ENCODE results near the gene ARHGAP25.

The ARHGAP25 gene

DNA sequence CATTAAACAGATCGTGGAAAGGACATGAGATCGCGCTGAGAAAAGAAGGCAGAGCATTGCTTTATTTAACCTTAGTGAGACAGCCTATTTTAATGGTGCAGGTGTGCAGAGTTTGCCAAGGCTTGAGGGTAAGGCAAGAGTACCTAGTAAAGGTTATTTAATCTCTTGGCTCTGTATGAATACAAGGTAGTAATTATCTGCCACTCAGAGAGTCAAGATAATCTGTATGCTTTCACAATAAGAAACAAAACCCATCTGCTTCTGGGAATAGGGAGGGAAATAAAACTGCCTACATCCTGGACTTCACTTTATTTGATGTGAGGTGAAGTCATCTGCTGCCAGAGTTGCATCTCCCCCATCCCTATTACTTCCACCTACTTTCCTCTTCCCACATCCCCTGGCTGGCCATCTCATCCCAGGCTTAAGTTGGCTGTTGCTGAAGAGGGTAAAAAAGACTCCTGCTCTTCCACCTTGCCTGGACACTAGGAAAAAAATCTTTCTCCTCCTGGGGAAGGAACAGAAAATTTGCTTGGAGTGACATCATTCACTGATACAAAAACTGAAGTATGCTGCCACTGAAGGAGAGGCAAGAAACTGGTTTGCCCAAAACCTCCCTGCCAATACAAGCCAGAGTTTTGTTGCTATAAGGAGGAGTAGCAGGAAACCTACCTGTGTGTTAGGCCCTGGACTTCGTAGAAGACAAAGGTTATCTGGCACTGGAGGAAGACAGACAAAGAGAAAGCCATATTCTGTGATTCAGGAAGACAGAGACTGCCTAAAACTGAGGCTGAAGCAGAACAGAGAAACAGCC, 35.8 kb upstream of the ARHGAP25 start:
- H3K4me3 ChIP-seq (ENCODE audit: low read length), result no peak overlapping the region
- peaks cover 5% of the 10 kb centered on the region for H3K4me1 ChIP-seq (ENCODE audit: control insufficient read depth, low read length)
- H3K9me2 ChIP-seq (replicated peaks; ENCODE audit: control insufficient read depth, low read length), result no peaks in the 10 kb centered on the region
- TF ChIP-seq EZH2phosphoT487 (IDR thresholded peaks at IDR 0.05; ENCODE audit: borderline replicate concordance, low read length), result no peak
- TF ChIP-seq, protein P1, sequence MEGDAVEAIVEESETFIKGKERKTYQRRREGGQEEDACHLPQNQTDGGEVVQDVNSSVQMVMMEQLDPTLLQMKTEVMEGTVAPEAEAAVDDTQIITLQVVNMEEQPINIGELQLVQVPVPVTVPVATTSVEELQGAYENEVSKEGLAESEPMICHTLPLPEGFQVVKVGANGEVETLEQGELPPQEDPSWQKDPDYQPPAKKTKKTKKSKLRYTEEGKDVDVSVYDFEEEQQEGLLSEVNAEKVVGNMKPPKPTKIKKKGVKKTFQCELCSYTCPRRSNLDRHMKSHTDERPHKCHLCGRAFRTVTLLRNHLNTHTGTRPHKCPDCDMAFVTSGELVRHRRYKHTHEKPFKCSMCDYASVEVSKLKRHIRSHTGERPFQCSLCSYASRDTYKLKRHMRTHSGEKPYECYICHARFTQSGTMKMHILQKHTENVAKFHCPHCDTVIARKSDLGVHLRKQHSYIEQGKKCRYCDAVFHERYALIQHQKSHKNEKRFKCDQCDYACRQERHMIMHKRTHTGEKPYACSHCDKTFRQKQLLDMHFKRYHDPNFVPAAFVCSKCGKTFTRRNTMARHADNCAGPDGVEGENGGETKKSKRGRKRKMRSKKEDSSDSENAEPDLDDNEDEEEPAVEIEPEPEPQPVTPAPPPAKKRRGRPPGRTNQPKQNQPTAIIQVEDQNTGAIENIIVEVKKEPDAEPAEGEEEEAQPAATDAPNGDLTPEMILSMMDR (IDR thresholded peaks at IDR 0.05; ENCODE audit: low read depth, low read length, poor library complexity, severe bottlenecking), result no peak
- H3F3A ChIP-seq (ENCODE audit: control insufficient read depth, insufficient read depth), result 0 out of 2 replicates have a peak, but pooled peaks cover under 1% of the 10 kb centered on the region
- no peak overlapping the region for H3K4me2 ChIP-seq (ENCODE audit: low read length)
- no peaks in the 10 kb centered on the region for H4K20me1 ChIP-seq (ENCODE audit: control insufficient read depth, insufficient read depth, low read depth, low read length)
- no peaks in the 10 kb centered on the region for H3K27me3 ChIP-seq (ENCODE audit: control insufficient read depth, low read length)
- H3K27ac ChIP-seq (ENCODE audit: low read depth, low read length), result no peak overlapping the region
- no peaks in the 10 kb centered on the region for H3K36me3 ChIP-seq (ENCODE audit: control insufficient read depth, low read length)
- no peaks in the 10 kb centered on the region for H3K9me3 ChIP-seq (ENCODE audit: control insufficient read depth, insufficient read depth, low read length)
- no peaks in the 10 kb centered on the region for H3K79me2 ChIP-seq (ENCODE audit: control insufficient read depth, low read length)

DNA sequence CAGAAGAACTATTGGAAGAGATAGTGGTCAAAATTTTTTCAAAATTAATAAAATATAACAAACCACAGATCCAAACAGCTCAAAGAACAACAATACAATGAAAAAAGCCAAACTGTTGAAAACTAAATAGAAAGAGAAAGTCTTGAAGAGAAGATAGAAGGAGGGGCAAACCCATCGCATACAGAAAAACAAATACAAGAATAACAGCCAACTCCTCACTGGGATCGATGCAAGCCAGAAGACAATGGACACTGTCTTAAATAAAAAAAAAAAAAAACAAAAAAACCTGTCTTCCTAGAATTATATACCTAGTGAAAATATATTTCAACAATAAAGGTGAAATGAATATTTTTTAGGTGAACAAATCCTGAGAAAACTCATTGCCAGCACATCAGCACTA, 34.1 kb upstream of the ARHGAP25 start:
- no peaks in the 10 kb centered on the region for H3F3A ChIP-seq (ENCODE audit: control insufficient read depth, insufficient read depth)
- H3K36me3 ChIP-seq (ENCODE audit: control insufficient read depth, low read length), result no peaks in the 10 kb centered on the region
- H3K4me3 ChIP-seq (ENCODE audit: low read length), result no peak overlapping the region
- H3K9me2 ChIP-seq (replicated peaks; ENCODE audit: control insufficient read depth, low read length), result no peaks in the 10 kb centered on the region
- no peaks in the 10 kb centered on the region for H3K79me2 ChIP-seq (ENCODE audit: control insufficient read depth, low read length)
- H3K27ac ChIP-seq (ENCODE audit: low read depth, low read length), result no peak overlapping the region
- H3K4me1 ChIP-seq (ENCODE audit: control insufficient read depth, low read length), result no peaks in the 10 kb centered on the region
- H4K20me1 ChIP-seq (ENCODE audit: control insufficient read depth, insufficient read depth, low read depth, low read length), result no peaks in the 10 kb centered on the region
- H3K4me2 ChIP-seq (ENCODE audit: low read length), result no peak overlapping the region
- no peaks in the 10 kb centered on the region for H3K27me3 ChIP-seq (ENCODE audit: control insufficient read depth, low read length)
- no peak for TF ChIP-seq EZH2phosphoT487 (IDR thresholded peaks at IDR 0.05; ENCODE audit: borderline replicate concordance, low read length)
- TF ChIP-seq, protein P1 (IDR thresholded peaks at IDR 0.05; ENCODE audit: low read depth, low read length, poor library complexity, severe bottlenecking), result no peak
- H3K9me3 ChIP-seq (ENCODE audit: control insufficient read depth, insufficient read depth, low read length), result no peaks in the 10 kb centered on the region

DNA sequence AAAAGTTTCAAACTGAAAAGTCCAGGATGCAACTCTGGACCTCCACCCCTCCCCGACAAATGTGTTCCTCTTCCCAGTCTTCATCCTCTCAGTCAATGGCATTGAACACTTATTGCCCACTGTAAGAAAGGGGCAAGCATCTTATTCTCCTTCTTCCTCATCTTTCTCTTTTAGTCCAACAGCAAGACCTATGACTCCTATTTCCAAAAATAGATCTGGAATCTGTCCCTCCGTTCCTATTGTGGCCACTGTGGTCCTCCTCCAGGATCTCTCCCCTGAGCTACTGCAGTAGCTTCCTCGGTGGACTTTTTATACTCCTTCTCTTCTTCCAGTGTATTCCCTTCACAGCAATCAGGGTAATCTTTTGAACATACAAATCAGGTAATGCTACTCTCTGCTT, 28.0 kb upstream of the ARHGAP25 start:
- no peaks in the 10 kb centered on the region for H3K27me3 ChIP-seq (ENCODE audit: control insufficient read depth, low read length)
- H3F3A ChIP-seq (ENCODE audit: control insufficient read depth, insufficient read depth), result no peaks in the 10 kb centered on the region
- no peak overlapping the region for H3K27ac ChIP-seq (ENCODE audit: low read depth, low read length)
- peaks cover 20% of the 10 kb centered on the region for H3K4me1 ChIP-seq (ENCODE audit: control insufficient read depth, low read length)
- H4K20me1 ChIP-seq (ENCODE audit: control insufficient read depth, insufficient read depth, low read depth, low read length), result no peaks in the 10 kb centered on the region
- no peak for TF ChIP-seq EZH2phosphoT487 (IDR thresholded peaks at IDR 0.05; ENCODE audit: borderline replicate concordance, low read length)
- TF ChIP-seq, protein P1 (IDR thresholded peaks at IDR 0.05; ENCODE audit: low read depth, low read length, poor library complexity, severe bottlenecking), result no peak
- no peak overlapping the region for H3K4me3 ChIP-seq (ENCODE audit: low read length)
- H3K9me2 ChIP-seq (replicated peaks; ENCODE audit: control insufficient read depth, low read length), result no peaks in the 10 kb centered on the region
- H3K9me3 ChIP-seq (ENCODE audit: control insufficient read depth, insufficient read depth, low read length), result no peaks in the 10 kb centered on the region
- no peaks in the 10 kb centered on the region for H3K79me2 ChIP-seq (ENCODE audit: control insufficient read depth, low read length)
- H3K4me2 ChIP-seq (ENCODE audit: low read length), result no peak overlapping the region
- H3K36me3 ChIP-seq (ENCODE audit: control insufficient read depth, low read length), result no peaks in the 10 kb centered on the region
